Upper lobe of right lung (tissue), 1 donor: ENCODE data around the gene PIAS1. TPM values are rescaled to one million over a fixed set of nuclear protein-coding genes. Genes with fewer than 3 reads are reported as not detected.
"Not testable (repeated sequence)": the region's sequence is repeated elsewhere in the genome, so short reads cannot be mapped to it uniquely, and the experiment has no call there.

Source experiments
- ATAC-seq: fragments of 200-7000 bp; cut with Tn5 transposase; one replicate; pipeline ENCODE4 v1.9.1; 2020; ENCODE audit warnings: mild to moderate bottlenecking, moderate library complexity
- DNase-seq: peaks from one replicate; pipeline ENCODE4 v3.0.0-alpha.2; 2020
- H3K27ac ChIP-seq: fragments of 200-600 bp; one replicate; pipeline ENCODE4 v1.8.0; 2022
- H3K27me3 ChIP-seq: fragments of 200-600 bp; one replicate; pipeline ENCODE4 v1.8.0; 2022; ENCODE audit warnings: mild to moderate bottlenecking
- H3K36me3 ChIP-seq: fragments of 200-600 bp; one replicate; pipeline ENCODE4 v1.8.0; 2022
- H3K4me1 ChIP-seq: fragments of 200-600 bp; one replicate; pipeline ENCODE4 v1.8.0; 2022
- H3K4me3 ChIP-seq: fragments of 200-600 bp; one replicate; pipeline ENCODE4 v1.8.0; 2022; ENCODE audit warnings: mild to moderate bottlenecking
- H3K9me3 ChIP-seq: fragments of 200-600 bp; one replicate; pipeline ENCODE4 v1.8.0; 2022
- CTCF ChIP-seq: fragments of 200-600 bp; IDR thresholded peaks from one replicate; pipeline ENCODE4 v1.8.0; 2022; ENCODE audit warnings: antibody characterized with exemption
- intact Hi-C: fragments of 100-400 bp; cut with DNase I; formaldehyde crosslinking; loops from one replicate; pipeline ENCODE4 v1.11.0; 2022
- total RNA-seq: library from RNA; stranded (reverse); fragmentation: NEBNext Ultra II Directional; extraction: Animal tissue kit (Norgen Biotek cat#: 25700); gene quantifications from one replicate; pipeline ENCODE4 v1.2.1, GENCODE V29; 2021
- donor health status: DM: no; HTN: yes; CAD: no; lungs with severe emphysema.

The PIAS1 gene
- total RNA-seq, 1 donor from 2014 or later = 62.0 TPM

- H3K27ac ChIP-seq = no peak overlapping the region
- TF ChIP-seq CTCF = no peak
These were observed 147.8 kb downstream of the PIAS1 start for GRCh38 chr15:68201879-68202261.

GRCh38 chr15:68202994-68203393 lies 148.9 kb downstream of the PIAS1 start:
- H3K27me3 ChIP-seq, DNase-seq, H3K9me3 ChIP-seq, H3K4me3 ChIP-seq, H3K27ac ChIP-seq, H3K36me3 ChIP-seq, intact Hi-C loops, ATAC-seq: not testable (repeated sequence)
- peaks cover 22% of the 10 kb centered on the region for H3K4me1 ChIP-seq

More at GRCh38 chr15:68201879-68202261, 147.8 kb downstream of the PIAS1 start:
- peaks cover 22% of the 10 kb centered on the region for H3K4me1 ChIP-seq
- H3K27me3 ChIP-seq = no peaks in the 10 kb centered on the region
- H3K4me3 ChIP-seq = no peak overlapping the region
- H3K9me3 ChIP-seq = no peaks in the 10 kb centered on the region
- no peaks in the 10 kb centered on the region for H3K36me3 ChIP-seq
- DNase-seq = no peak
- intact Hi-C loops = no loop called here
- no peak for ATAC-seq

- Histone ChIP-seq H3K27ac (no peak overlapping the region), H3K36me3 (no peaks in the 10 kb centered on the region), H3K27me3 (no peaks in the 10 kb centered on the region), H3K4me3 (no peak overlapping the region), H3K4me1 (peaks cover 22% of the 10 kb centered on the region), H3K9me3 (no peaks in the 10 kb centered on the region)
- no peak for TF ChIP-seq CTCF
- intact Hi-C loops = no loop called here
- DNase-seq (no peak), ATAC-seq (no peak)
These were observed 149.4 kb downstream of the PIAS1 start for GRCh38 chr15:68203486-68203885.

DNA sequence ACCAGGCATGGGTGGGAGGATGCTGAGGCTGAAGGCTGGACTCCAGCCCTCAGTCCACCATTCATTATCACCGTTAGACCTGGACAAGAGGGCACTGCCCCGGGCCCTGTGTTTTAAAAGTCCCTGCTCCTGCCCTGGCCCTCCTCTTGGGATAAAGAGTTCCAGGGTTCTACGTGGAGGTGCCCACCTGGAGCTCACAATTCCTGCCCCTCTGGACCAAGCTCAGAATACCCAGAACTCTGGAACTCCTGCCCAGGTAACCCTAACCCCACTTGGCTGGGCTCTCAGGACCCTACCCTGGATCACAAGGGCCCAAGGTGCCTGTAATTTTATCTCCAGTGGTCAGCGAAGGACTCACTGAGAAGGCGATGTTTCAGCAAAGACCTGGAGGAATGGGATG lies 149.8 kb downstream of the PIAS1 start:
- DNase-seq (no peak), ATAC-seq (no peak)
- no peaks in the 10 kb centered on the region for H3K27me3 ChIP-seq
- intact Hi-C loops = no loop called here
- H3K9me3 ChIP-seq = no peaks in the 10 kb centered on the region
- H3K27ac ChIP-seq = no peak overlapping the region
- no peak for TF ChIP-seq CTCF
- H3K4me3 ChIP-seq = no peak overlapping the region
- peaks cover 22% of the 10 kb centered on the region for H3K4me1 ChIP-seq
- no peaks in the 10 kb centered on the region for H3K36me3 ChIP-seq

GRCh38 chr15:68204361-68204760 lies 150.2 kb downstream of the PIAS1 start:
- DNase-seq (no peak), ATAC-seq (no peak)
- no peaks in the 10 kb centered on the region for H3K27me3 ChIP-seq
- H3K27ac ChIP-seq = peak overlapping the region; percentile 66
- peak overlapping the region; percentile 36 for H3K4me3 ChIP-seq
- TF ChIP-seq CTCF = no peak
- no peaks in the 10 kb centered on the region for H3K9me3 ChIP-seq
- no peaks in the 10 kb centered on the region for H3K36me3 ChIP-seq
- intact Hi-C loops = no loop called here
- H3K4me1 ChIP-seq = peaks cover 22% of the 10 kb centered on the region

- DNase-seq = no peak
- Histone ChIP-seq H3K4me3 (peak within 1 kb of the TSS; percentile 36), H3K36me3 (no peaks in the 10 kb centered on the region), H3K4me1 (peaks cover 22% of the 10 kb centered on the region), H3K27me3 (no peaks in the 10 kb centered on the region), H3K9me3 (no peaks in the 10 kb centered on the region), H3K27ac (peak within 1 kb of the TSS; percentile 66)
- no peak for TF ChIP-seq CTCF
- ATAC-seq = peak; percentile 50
- intact Hi-C loops = no loop called here
These were observed 150.9 kb downstream of the PIAS1 start, which contains the start of gene CALML4 for GRCh38 chr15:68204776-68205557. Gene CALML4 (minus strand): TSS chr15:68205332. CDS start chr15:68205247, 85 bp downstream.
